ENCODE measurements around the gene CEP57L1. TPM values are rescaled to one million over a fixed set of nuclear protein-coding genes. Genes with fewer than 3 reads are reported as not detected.

The CEP57L1 gene
- total RNA-seq, 1 experiment from 2014 or later, result 37.6 TPM

DNA sequence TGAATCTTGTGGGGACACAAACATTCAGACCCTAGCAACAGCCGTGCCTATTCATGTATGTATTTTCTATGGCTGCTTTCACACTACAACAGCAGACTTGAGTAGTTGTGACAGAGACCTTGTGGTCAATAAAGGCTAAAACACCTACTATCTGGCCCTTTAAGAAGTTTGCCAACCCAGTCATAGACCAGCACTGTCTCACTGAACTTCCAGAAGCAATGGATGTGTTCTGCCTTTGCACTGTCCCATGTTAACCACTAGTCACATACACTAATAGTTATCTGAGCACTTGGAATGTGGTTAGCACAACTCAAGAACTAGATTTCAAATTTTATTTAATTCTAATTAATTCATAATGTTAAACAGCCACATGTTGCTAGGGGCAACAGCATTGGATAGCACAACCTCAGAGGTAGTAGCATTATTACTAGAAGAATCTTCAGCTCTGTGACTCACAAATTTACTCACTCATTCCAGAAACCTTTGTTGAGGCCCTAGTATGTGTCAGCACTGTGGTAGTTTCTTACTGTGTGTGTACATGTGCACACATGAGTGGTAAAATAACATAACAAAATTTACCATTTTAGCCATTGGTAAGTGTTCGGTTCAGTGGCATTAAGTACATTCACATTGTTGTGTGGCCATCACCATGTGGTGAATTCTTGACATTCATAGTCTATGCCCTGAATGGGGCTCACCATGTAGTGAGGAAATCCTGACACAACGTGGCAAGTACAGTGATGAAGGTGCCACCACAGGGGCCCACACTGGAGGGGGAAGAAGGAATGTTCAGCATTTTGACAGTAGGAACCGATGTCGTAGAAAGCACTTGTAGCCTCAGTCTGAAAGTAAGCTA lies 107.3 kb downstream of the CEP57L1 start:
- POLR2A ChIA-PET, result no interaction called here
- CTCF ChIA-PET, result interaction anchor here (0.6 kb wide), 1 partner anchor 80 kb away, joined by 3 read pairs; no protein-coding TSS in a partner anchor
- intact Hi-C loops (cut with micrococcal nuclease; ENCODE audit: unreplicated experiment), result no loop called here

GRCh38 chr6:109204511-109204910 lies 109.2 kb downstream of the CEP57L1 start:
- POLR2A ChIA-PET, result no interaction called here
- DNase-seq (ENCODE audit: low read depth, low spot score), result no peak
- no peak overlapping the region for H3K4me3 ChIP-seq (ENCODE audit: low read depth in 2 of 2, low read length in 2 of 2)
- CTCF ChIA-PET, result no interaction called here
- no peak for ATAC-seq
- no peaks in the 10 kb centered on the region for H3K4me1 ChIP-seq (ENCODE audit: control insufficient read depth, insufficient read depth, low read length)
- intact Hi-C loops (cut with micrococcal nuclease; ENCODE audit: unreplicated experiment), result no loop called here
- no TSS peak for BruUV-seq (replicated peaks)
- H3K27ac ChIP-seq (ENCODE audit: low read length), result no peak overlapping the region
- TF ChIP-seq SIN3A (IDR thresholded peaks at IDR 0.05; ENCODE audit: borderline replicate concordance, insufficient read depth, low read depth, low read length) (no peak), POLR2AphosphoS5 (IDR thresholded peaks at IDR 0.05; ENCODE audit: low read depth, low read length) (no peak), REST (IDR thresholded peaks at IDR 0.05; ENCODE audit: insufficient read depth in 1 of 2, low read depth in 2 of 2, low read length in 1 of 2) (no peak), TCF7L2 (IDR thresholded peaks at IDR 0.05; ENCODE audit: low read depth, low read length) (no peak)
- TF ChIP-seq, protein P1, sequence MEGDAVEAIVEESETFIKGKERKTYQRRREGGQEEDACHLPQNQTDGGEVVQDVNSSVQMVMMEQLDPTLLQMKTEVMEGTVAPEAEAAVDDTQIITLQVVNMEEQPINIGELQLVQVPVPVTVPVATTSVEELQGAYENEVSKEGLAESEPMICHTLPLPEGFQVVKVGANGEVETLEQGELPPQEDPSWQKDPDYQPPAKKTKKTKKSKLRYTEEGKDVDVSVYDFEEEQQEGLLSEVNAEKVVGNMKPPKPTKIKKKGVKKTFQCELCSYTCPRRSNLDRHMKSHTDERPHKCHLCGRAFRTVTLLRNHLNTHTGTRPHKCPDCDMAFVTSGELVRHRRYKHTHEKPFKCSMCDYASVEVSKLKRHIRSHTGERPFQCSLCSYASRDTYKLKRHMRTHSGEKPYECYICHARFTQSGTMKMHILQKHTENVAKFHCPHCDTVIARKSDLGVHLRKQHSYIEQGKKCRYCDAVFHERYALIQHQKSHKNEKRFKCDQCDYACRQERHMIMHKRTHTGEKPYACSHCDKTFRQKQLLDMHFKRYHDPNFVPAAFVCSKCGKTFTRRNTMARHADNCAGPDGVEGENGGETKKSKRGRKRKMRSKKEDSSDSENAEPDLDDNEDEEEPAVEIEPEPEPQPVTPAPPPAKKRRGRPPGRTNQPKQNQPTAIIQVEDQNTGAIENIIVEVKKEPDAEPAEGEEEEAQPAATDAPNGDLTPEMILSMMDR (IDR thresholded peaks at IDR 0.05), result no peak
- H3K9me3 ChIP-seq (ENCODE audit: control insufficient read depth, insufficient read depth, low read depth, low read length), result no peaks in the 10 kb centered on the region
- no peaks in the 10 kb centered on the region for H3K36me3 ChIP-seq (ENCODE audit: control insufficient read depth, insufficient read depth, low read length)
- in situ Hi-C loops (cut with HindIII; ENCODE audit: low pct_unique_long_range_greater_than_20kb, low sequenced_read_pairs), result no loop called here
- H3K27me3 ChIP-seq (ENCODE audit: control insufficient read depth, insufficient read depth, low read length), result peaks cover under 1% of the 10 kb centered on the region; the same call in 1 of the 2 replicates

More for the DNA sequence above, 107.3 kb downstream of the CEP57L1 start:
- no TSS peak for BruUV-seq (replicated peaks)
- H3K27ac ChIP-seq (ENCODE audit: low read length), result no peak overlapping the region
- no peaks in the 10 kb centered on the region for H3K4me1 ChIP-seq (ENCODE audit: control insufficient read depth, insufficient read depth, low read length)
- H3K36me3 ChIP-seq (ENCODE audit: control insufficient read depth, insufficient read depth, low read length), result no peaks in the 10 kb centered on the region
- TF ChIP-seq REST (IDR thresholded peaks at IDR 0.05; ENCODE audit: insufficient read depth in 1 of 2, low read depth in 2 of 2, low read length in 1 of 2) (no peak), TCF7L2 (IDR thresholded peaks at IDR 0.05; ENCODE audit: low read depth, low read length) (no peak), POLR2AphosphoS5 (IDR thresholded peaks at IDR 0.05; ENCODE audit: low read depth, low read length) (no peak), SIN3A (IDR thresholded peaks at IDR 0.05; ENCODE audit: borderline replicate concordance, insufficient read depth, low read depth, low read length) (no peak)
- TF ChIP-seq, protein P1 (IDR thresholded peaks at IDR 0.05), result no peak; the same call in 1 of the 2 replicates
- no peaks in the 10 kb centered on the region for H3K9me3 ChIP-seq (ENCODE audit: control insufficient read depth, insufficient read depth, low read depth, low read length)
- H3K4me3 ChIP-seq (ENCODE audit: low read depth in 2 of 2, low read length in 2 of 2), result no peak overlapping the region
- peaks cover 10% of the 10 kb centered on the region; the same call in 1 of the 2 replicates for H3K27me3 ChIP-seq (ENCODE audit: control insufficient read depth, insufficient read depth, low read length)
- ATAC-seq (no peak), DNase-seq (ENCODE audit: low read depth, low spot score) (no peak)
- in situ Hi-C loops (cut with HindIII; ENCODE audit: low pct_unique_long_range_greater_than_20kb, low sequenced_read_pairs), result no loop called here

Data from Panc1 (cell line).